HEK293 (cell line): ENCODE measurements around the gene YIPF1.

ENCODE experiments used
- ZNF292 ChIP-seq: fragments of 450-650 bp; formaldehyde crosslinking; IDR thresholded peaks from 2 replicates; pipeline ENCODE4 v1.5.1; 2016; ENCODE audit warnings: low read depth, missing biosample characterization, missing genetic modification characterization, borderline replicate concordance
- ZNF549 ChIP-seq: fragments of 450-650 bp; IDR thresholded peaks from 2 replicates; pipeline ENCODE4 v1.5.1; 2018; ENCODE audit warnings: missing biosample characterization, missing genetic modification characterization, mild to moderate bottlenecking, inconsistent platforms, moderate library complexity
- ZNF626 ChIP-seq: fragments of 450-650 bp; sonication (Bioruptor Pico); formaldehyde crosslinking; IDR thresholded peaks from 2 replicates; pipeline ENCODE4 v1.5.1; 2018; ENCODE audit warnings: missing biosample characterization, missing genetic modification characterization, inconsistent platforms
- TF ChIP-seq, protein P1 (sequence below): fragments of 450-650 bp; formaldehyde crosslinking; IDR thresholded peaks from 2 replicates; pipeline ENCODE4 v1.5.1; 2016; ENCODE audit warnings: missing biosample characterization, missing genetic modification characterization
- TF ChIP-seq, protein P2 (sequence below): fragments of 450-650 bp; formaldehyde crosslinking; IDR thresholded peaks from 2 replicates; pipeline ENCODE4 v1.5.1; 2016; ENCODE audit warnings: missing biosample characterization, missing genetic modification characterization
- TF ChIP-seq, protein P3 (sequence below): fragments of 450-650 bp; formaldehyde crosslinking; IDR thresholded peaks from 2 replicates; pipeline ENCODE4 v1.5.1; 2017; ENCODE audit warnings: missing biosample characterization, missing genetic modification characterization

DNA sequence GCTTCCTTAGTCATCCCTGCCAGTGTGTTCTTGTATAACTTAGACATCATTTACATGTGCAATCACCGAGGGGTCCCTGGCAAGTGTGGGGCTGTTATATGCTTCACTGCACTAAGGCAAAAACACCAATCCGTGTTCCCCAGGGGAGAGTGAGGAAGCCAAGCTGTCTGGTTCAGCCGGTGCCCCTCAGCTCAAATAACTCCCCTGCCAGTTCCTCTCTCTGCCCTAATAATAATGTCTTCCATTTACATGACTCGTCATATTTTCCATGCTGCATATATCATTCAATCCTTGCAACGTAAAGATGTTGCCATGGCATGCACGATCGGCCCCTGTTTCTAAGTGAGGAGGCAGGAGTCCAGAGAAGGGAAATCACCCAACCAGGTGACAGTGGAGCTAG, 27.1 kb downstream of the YIPF1 start:
- TF ChIP-seq, protein P1, sequence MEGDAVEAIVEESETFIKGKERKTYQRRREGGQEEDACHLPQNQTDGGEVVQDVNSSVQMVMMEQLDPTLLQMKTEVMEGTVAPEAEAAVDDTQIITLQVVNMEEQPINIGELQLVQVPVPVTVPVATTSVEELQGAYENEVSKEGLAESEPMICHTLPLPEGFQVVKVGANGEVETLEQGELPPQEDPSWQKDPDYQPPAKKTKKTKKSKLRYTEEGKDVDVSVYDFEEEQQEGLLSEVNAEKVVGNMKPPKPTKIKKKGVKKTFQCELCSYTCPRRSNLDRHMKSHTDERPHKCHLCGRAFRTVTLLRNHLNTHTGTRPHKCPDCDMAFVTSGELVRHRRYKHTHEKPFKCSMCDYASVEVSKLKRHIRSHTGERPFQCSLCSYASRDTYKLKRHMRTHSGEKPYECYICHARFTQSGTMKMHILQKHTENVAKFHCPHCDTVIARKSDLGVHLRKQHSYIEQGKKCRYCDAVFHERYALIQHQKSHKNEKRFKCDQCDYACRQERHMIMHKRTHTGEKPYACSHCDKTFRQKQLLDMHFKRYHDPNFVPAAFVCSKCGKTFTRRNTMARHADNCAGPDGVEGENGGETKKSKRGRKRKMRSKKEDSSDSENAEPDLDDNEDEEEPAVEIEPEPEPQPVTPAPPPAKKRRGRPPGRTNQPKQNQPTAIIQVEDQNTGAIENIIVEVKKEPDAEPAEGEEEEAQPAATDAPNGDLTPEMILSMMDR (tag by site-specific recombination), result no peak
- TF ChIP-seq ZNF549 (tag by site-specific recombination), result no peak
- TF ChIP-seq ZNF292 (tag by site-specific recombination), result no peak
- TF ChIP-seq, protein P2, sequence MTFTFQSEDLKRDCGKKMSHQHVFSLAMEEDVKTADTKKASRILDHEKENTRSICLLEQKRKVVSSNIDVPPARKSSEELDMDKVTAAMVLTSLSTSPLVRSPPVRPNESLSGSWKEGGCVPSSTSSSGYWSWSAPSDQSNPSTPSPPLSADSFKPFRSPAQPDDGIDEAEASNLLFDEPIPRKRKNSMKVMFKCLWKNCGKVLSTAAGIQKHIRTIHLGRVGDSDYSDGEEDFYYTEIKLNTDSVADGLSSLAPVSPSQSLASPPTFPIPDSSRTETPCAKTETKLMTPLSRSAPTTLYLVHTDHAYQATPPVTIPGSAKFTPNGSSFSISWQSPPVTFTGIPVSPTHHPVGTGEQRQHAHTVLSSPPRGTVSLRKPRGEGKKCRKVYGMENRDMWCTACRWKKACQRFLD (tag by site-specific recombination), result no peak
- TF ChIP-seq, protein P3, sequence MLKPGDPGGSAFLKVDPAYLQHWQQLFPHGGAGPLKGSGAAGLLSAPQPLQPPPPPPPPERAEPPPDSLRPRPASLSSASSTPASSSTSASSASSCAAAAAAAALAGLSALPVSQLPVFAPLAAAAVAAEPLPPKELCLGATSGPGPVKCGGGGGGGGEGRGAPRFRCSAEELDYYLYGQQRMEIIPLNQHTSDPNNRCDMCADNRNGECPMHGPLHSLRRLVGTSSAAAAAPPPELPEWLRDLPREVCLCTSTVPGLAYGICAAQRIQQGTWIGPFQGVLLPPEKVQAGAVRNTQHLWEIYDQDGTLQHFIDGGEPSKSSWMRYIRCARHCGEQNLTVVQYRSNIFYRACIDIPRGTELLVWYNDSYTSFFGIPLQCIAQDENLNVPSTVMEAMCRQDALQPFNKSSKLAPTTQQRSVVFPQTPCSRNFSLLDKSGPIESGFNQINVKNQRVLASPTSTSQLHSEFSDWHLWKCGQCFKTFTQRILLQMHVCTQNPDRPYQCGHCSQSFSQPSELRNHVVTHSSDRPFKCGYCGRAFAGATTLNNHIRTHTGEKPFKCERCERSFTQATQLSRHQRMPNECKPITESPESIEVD (tag by site-specific recombination), result no peak
- no peak for TF ChIP-seq ZNF626
